IMR-90 (cell line): ENCODE data around the gene PRUNE2. TPM values are rescaled to one million over a fixed set of nuclear protein-coding genes. Genes with fewer than 3 reads are reported as not detected.

Experiments
- ATAC-seq: fragments of 200-7000 bp; cut with Tn5 transposase; 2 replicates; pipeline ENCODE4 v1.9.1; 2020; ENCODE audit warnings: low read depth, mild to moderate bottlenecking, moderate library complexity
- BruUV-seq: library from RNA; stranded (reverse); fragments of 400-500 nt; replicated peaks from 2 replicates; lab custom pipeline; 2021; lab: Mats Ljungman, UMichigan
- CTCF ChIA-PET: fragments of 300-600 bp; formaldehyde crosslinking; extraction: SDS; loops from one replicate; lab custom pipeline; 2021; ENCODE audit warnings: antibody characterized with exemption; lab: Yijun Ruan, JAX
- POLR2A ChIA-PET: fragments of 300-600 bp; sonication (Branson Sonifier 250); formaldehyde crosslinking; loops from one replicate; lab custom pipeline; 2022; ENCODE audit warnings: antibody characterized with exemption; ENCODE audit not compliant: unreplicated experiment; lab: Charles Lee
- DNase-seq: peaks from one replicate; pipeline ENCODE4 v3.0.0; 2013
- H2AFZ ChIP-seq: replicated peaks from 2 replicates; pipeline ENCODE3; 2013; ENCODE audit warnings: low read length, mild to moderate bottlenecking; ENCODE audit not compliant: poor library complexity
- H2AK5ac ChIP-seq: 2 replicates; pipeline ENCODE4 v1.6.1; 2013; ENCODE audit warnings: low read depth, low read length, inconsistent platforms
- H2AK9ac ChIP-seq: replicated peaks from 2 replicates; pipeline ENCODE3; 2013; ENCODE audit warnings: mild to moderate bottlenecking, low read depth, low read length, moderate library complexity; ENCODE audit not compliant: poor library complexity
- H2BK120ac ChIP-seq: 2 replicates; pipeline ENCODE4 v1.6.1; 2013; ENCODE audit warnings: low read depth, low read length, inconsistent platforms
- H2BK15ac ChIP-seq: 3 replicates; pipeline ENCODE4 v1.6.1; 2013; ENCODE audit warnings: low read depth, low read length, inconsistent platforms
- H2BK20ac ChIP-seq: 2 replicates; pipeline ENCODE4 v1.6.1; 2013; ENCODE audit warnings: low read depth, mild to moderate bottlenecking, inconsistent platforms, low read length, moderate library complexity
- H2BK5ac ChIP-seq: 2 replicates; pipeline ENCODE4 v1.6.1; 2013; ENCODE audit warnings: mild to moderate bottlenecking, low read depth, low read length, inconsistent platforms; ENCODE audit not compliant: poor library complexity, severe bottlenecking
- H3K14ac ChIP-seq: replicated peaks from 2 replicates; pipeline ENCODE4 v1.6.1; 2013; ENCODE audit warnings: low read depth, low read length, inconsistent platforms
- H3K18ac ChIP-seq: 2 replicates; pipeline ENCODE4 v1.6.1; 2013; ENCODE audit warnings: low read depth, low read length, control low read depth
- H3K23ac ChIP-seq: 2 replicates; pipeline ENCODE4 v1.6.1; 2013; ENCODE audit warnings: low read depth, low read length, inconsistent platforms
- H3K27ac ChIP-seq: 2 replicates; pipeline ENCODE4 v1.5.1; 2013; ENCODE audit warnings: mild to moderate bottlenecking, control low read depth, low read length; ENCODE audit not compliant: insufficient read depth
- H3K27me3 ChIP-seq: 2 replicates; pipeline ENCODE4 v1.6.1; 2013; ENCODE audit warnings: low read length; ENCODE audit not compliant: control insufficient read depth, insufficient read depth
- H3K36me3 ChIP-seq: 2 replicates; pipeline ENCODE4 v1.6.1; 2013; ENCODE audit warnings: low read length, mixed read lengths; ENCODE audit not compliant: control insufficient read depth, insufficient read depth
- H3K4ac ChIP-seq: 2 replicates; pipeline ENCODE4 v1.6.1; 2013; ENCODE audit warnings: low read depth, low read length, inconsistent platforms
- H3K4me1 ChIP-seq: 2 replicates; pipeline ENCODE4 v1.6.1; 2013; ENCODE audit warnings: low read length, mixed read lengths; ENCODE audit not compliant: control insufficient read depth, insufficient read depth
- H3K4me2 ChIP-seq: 2 replicates; pipeline ENCODE4 v1.6.1; 2013; ENCODE audit warnings: low read depth, mild to moderate bottlenecking, control low read depth, low read length, moderate library complexity
- H3K4me3 ChIP-seq: 2 replicates; pipeline ENCODE4 v1.5.1; 2013; ENCODE audit warnings: low read depth, mild to moderate bottlenecking, control low read depth, low read length, moderate library complexity; ENCODE audit not compliant: insufficient read depth
- H3K56ac ChIP-seq: 2 replicates; pipeline ENCODE4 v1.6.1; 2013; ENCODE audit warnings: low read length, inconsistent platforms; ENCODE audit not compliant: insufficient read depth; ENCODE audit errors: extremely low read depth
- H3K79me1 ChIP-seq, 2 experiments: 2 replicates each; pipeline ENCODE4 v1.6.1; 2013; ENCODE audit warnings: low read length in 2 of 2, inconsistent platforms in 1 of 2, low read depth in 1 of 2
- H3K9ac ChIP-seq: 2 replicates; pipeline ENCODE4 v1.6.1; 2013; ENCODE audit warnings: low read depth, low read length, control low read depth
- H3K9me1 ChIP-seq: 2 replicates; pipeline ENCODE4 v1.6.1; 2013; ENCODE audit warnings: low read length, inconsistent platforms; ENCODE audit not compliant: insufficient read depth
- H3K9me3 ChIP-seq: 2 replicates; pipeline ENCODE4 v1.6.1; 2013; ENCODE audit warnings: low read length; ENCODE audit not compliant: control insufficient read depth, insufficient read depth
- H4K20me1 ChIP-seq: 2 replicates; pipeline ENCODE4 v1.6.1; 2013; ENCODE audit warnings: low read length, inconsistent platforms; ENCODE audit not compliant: insufficient read depth
- H4K5ac ChIP-seq: 2 replicates; pipeline ENCODE4 v1.6.1; 2013; ENCODE audit warnings: mild to moderate bottlenecking, low read depth, low read length, control low read depth
- H4K8ac ChIP-seq, 2 experiments: 2 replicates each; pipeline ENCODE4 v1.6.1; 2013; ENCODE audit warnings: low read depth in 2 of 2, low read length in 2 of 2, control low read depth in 1 of 2, inconsistent platforms in 1 of 2
- H4K91ac ChIP-seq: 2 replicates; pipeline ENCODE4 v1.6.1; 2013; ENCODE audit warnings: low read depth, low read length, inconsistent platforms; ENCODE audit not compliant: insufficient read depth
- BHLHE40 ChIP-seq: fragments of 150-350 bp; IDR thresholded peaks from 2 replicates; pipeline ENCODE4 v1.6.1; 2016; ENCODE audit warnings: mild to moderate bottlenecking, low read depth, low read length
- CEBPB ChIP-seq: IDR thresholded peaks from 2 replicates; pipeline ENCODE4 v1.6.1; 2012; ENCODE audit warnings: low read depth, low read length, improper control_type of control experiment
- CHD1 ChIP-seq: IDR thresholded peaks from 2 replicates; pipeline ENCODE4 v1.6.1; 2012; ENCODE audit warnings: low read depth, low read length, improper control_type of control experiment
- CTCF ChIP-seq: conservative IDR thresholded peaks from 2 replicates; pipeline ENCODE4 v1.5.1; 2012; ENCODE audit warnings: mild to moderate bottlenecking, low read depth, low read length, improper control_type of control experiment
- ELK1 ChIP-seq: fragments of 150-350 bp; IDR thresholded peaks from 2 replicates; pipeline ENCODE4 v1.6.1; 2016; ENCODE audit warnings: low read depth, mild to moderate bottlenecking, low read length, moderate library complexity, borderline replicate concordance
- FOS ChIP-seq: fragments of 150-350 bp; IDR thresholded peaks from 2 replicates; pipeline ENCODE4 v1.6.1; 2016; ENCODE audit warnings: low read depth, low read length
- MAFK ChIP-seq: IDR thresholded peaks from 2 replicates; pipeline ENCODE4 v1.6.1; 2012; ENCODE audit warnings: low read depth, low read length, improper control_type of control experiment
- MXI1 ChIP-seq: IDR thresholded peaks from 2 replicates; pipeline ENCODE4 v1.6.1; 2012; ENCODE audit warnings: low read depth, mild to moderate bottlenecking, low read length, moderate library complexity, borderline replicate concordance
- NFE2L2 ChIP-seq: fragments of 150-350 bp; IDR thresholded peaks from 2 replicates; pipeline ENCODE4 v1.6.1; 2016; ENCODE audit warnings: low read depth, mild to moderate bottlenecking, low read length
- POLR2A ChIP-seq: IDR thresholded peaks from 2 replicates; pipeline ENCODE4 v1.6.1; 2012; ENCODE audit warnings: mild to moderate bottlenecking, low read depth, low read length
- RCOR1 ChIP-seq: IDR thresholded peaks from 2 replicates; pipeline ENCODE4 v1.6.1; 2012; ENCODE audit warnings: mild to moderate bottlenecking, low read length, improper control_type of control experiment; ENCODE audit not compliant: insufficient replicate concordance
- RFX5 ChIP-seq: IDR thresholded peaks from 2 replicates; pipeline ENCODE4 v1.8.0; 2012; ENCODE audit warnings: low read depth, mild to moderate bottlenecking, low read length, moderate library complexity
- SMC3 ChIP-seq: fragments of 150-350 bp; IDR thresholded peaks from 2 replicates; pipeline ENCODE4 v1.6.1; 2016; ENCODE audit warnings: low read depth, mild to moderate bottlenecking, antibody characterized with exemption, low read length, moderate library complexity
- USF2 ChIP-seq: fragments of 150-350 bp; IDR thresholded peaks from 2 replicates; pipeline ENCODE4 v1.6.1; 2017; ENCODE audit warnings: mild to moderate bottlenecking, antibody characterized with exemption, low read length, low read depth
- WGBS, 2 experiments: methylation state at CpG; one replicate each; pipeline versions ENCODE4 v1.1.5 to v1.1.7; 2013; ENCODE audit warnings: missing lambda C conversion rate in 2 of 2; ENCODE audit not compliant: insufficient read length in 1 of 2; ENCODE audit errors: extremely low coverage in 2 of 2; 5-methylcytosine and 5-hydroxymethylcytosine counted together
- dilution Hi-C: fragments of 300-500 bp; cut with HindIII; formaldehyde crosslinking; loops from one replicate; pipeline ENCODE4 v1.14.3; 2018; ENCODE audit warnings: low sequenced_read_pairs; ENCODE audit not compliant: unreplicated experiment
- in situ Hi-C: fragments of 300-500 bp; cut with MboI; formaldehyde crosslinking; loops from 3 replicates; pipeline ENCODE4 v1.14.3; 2019; ENCODE audit warnings: low sequenced_read_pairs, inconsistent platforms, mixed read lengths
- intact Hi-C: fragments of 100-400 bp; cut with micrococcal nuclease; formaldehyde crosslinking; loops from 2 replicates; pipeline ENCODE4 v1.10.0; 2022
- polyA plus RNA-seq, 3 experiments: library from polyadenylated mRNA; depleted of rRNA; stranded (reverse); fragments of >200 nt; gene quantifications; 2 replicates each; pipeline ENCODE4 v1.2.3, GENCODE V29; 2012; ENCODE audit warnings: low replicate concordance in 1 of 3
- total RNA-seq: library from RNA; depleted of rRNA; stranded (reverse); fragments of >200 nt; gene quantifications from 2 replicates; pipeline ENCODE4 v1.2.3, GENCODE V29; 2012

PRUNE2 gene
- total and polyA plus RNA-seq, 2 of the 4 experiments (the other 2 are of a cell fraction): 0.70 to 1.6 TPM

- dilution Hi-C loops (no loop called here), intact Hi-C loops (no loop called here), in situ Hi-C loops (no loop called here)
- ATAC-seq (no peak), DNase-seq (no peak)
- H3K9ac ChIP-seq: no peak overlapping the region
- no TSS peak for BruUV-seq
- H3K27me3 ChIP-seq: peaks cover 16% of the 10 kb centered on the region
- TF ChIP-seq RCOR1 (no peak), CHD1 (no peak), ELK1 (no peak), POLR2A (no peak), RFX5 (no peak), NFE2L2 (no peak), USF2 (no peak), MXI1 (no peak), SMC3 (no peak), FOS (no peak), MAFK (no peak), BHLHE40 (no peak), CEBPB (no peak), CTCF (no peak)
- no peak overlapping the region for H2BK15ac ChIP-seq
- no peaks in the 10 kb centered on the region for H3K79me1 ChIP-seq
- CTCF ChIA-PET: no interaction called here
- H3K9me1 ChIP-seq: no peaks in the 10 kb centered on the region
- no peak overlapping the region for H3K4ac ChIP-seq
- no peaks in the 10 kb centered on the region for H3K36me3 ChIP-seq
- no peak overlapping the region for H3K14ac ChIP-seq
- H3K4me2 ChIP-seq: no peak overlapping the region
- H3K27ac ChIP-seq: no peak overlapping the region
- H3K18ac ChIP-seq: no peak overlapping the region
- H4K8ac ChIP-seq: no peak overlapping the region
- no peaks in the 10 kb centered on the region for H3K9me3 ChIP-seq
- H2AK5ac ChIP-seq: no peak overlapping the region
- no peak overlapping the region for H4K5ac ChIP-seq
- H2AFZ ChIP-seq: no peak overlapping the region
- no CpG with 5 or more reads among the region's 1 CpG for WGBS, 2 experiments
- no peak overlapping the region for H3K4me3 ChIP-seq
- no peak overlapping the region for H2BK120ac ChIP-seq
- no peaks in the 10 kb centered on the region for H4K20me1 ChIP-seq
- no peaks in the 10 kb centered on the region for H3K4me1 ChIP-seq
- H2AK9ac ChIP-seq: no peak overlapping the region
- H4K91ac ChIP-seq: no peak overlapping the region
- H3K23ac ChIP-seq: no peak overlapping the region
- H2BK5ac ChIP-seq: no peak overlapping the region
- POLR2A ChIA-PET: no interaction called here
- H3K56ac ChIP-seq: no peak overlapping the region
- H2BK20ac ChIP-seq: no peak overlapping the region
Observed at GRCh38 chr9:76921165-76921564, 15.3 kb upstream of the PRUNE2 start.
